ENCODE measurements around the gene NAA25. TPM values are rescaled to one million over a fixed set of nuclear protein-coding genes. Genes with fewer than 3 reads are reported as not detected.

Gene NAA25
- total and polyA plus RNA-seq, 9 of the 15 experiments (the other 6 are each of a cell fraction or from before 2014, with no cell fraction given): 26.6 to 59.6 (median 48.9) TPM

GRCh38 chr12:112122823-112123690, 14.5 kb upstream of the NAA25 start (continued):
- no peak for TF ChIP-seq ZNF449 (CRISPR knock-in tag; IDR thresholded peaks at IDR 0.05)
- TF ChIP-seq POLR2H (tag; IDR thresholded peaks at IDR 0.05; ENCODE audit: low read depth): no peak
- no peak for TF ChIP-seq RREB1 (CRISPR knock-in tag; IDR thresholded peaks at IDR 0.05)
- peak; percentile 82; the same call in 1 of the 2 replicates for TF ChIP-seq HDGF (IDR thresholded peaks at IDR 0.05)
- no peak; the same call in 1 of the 2 replicates for TF ChIP-seq ZNF592 (IDR thresholded peaks at IDR 0.05)
- TF ChIP-seq CBX5 (IDR thresholded peaks at IDR 0.05; ENCODE audit: borderline replicate concordance, low read depth): no peak
- no peak for TF ChIP-seq ZNF175 (CRISPR knock-in tag; IDR thresholded peaks at IDR 0.05; ENCODE audit: low read depth)
- no peak for TF ChIP-seq CCAR2 (IDR thresholded peaks at IDR 0.05; ENCODE audit: low read depth, low read length)
- TF ChIP-seq SRSF7 (optimal IDR thresholded peaks at IDR 0.05; ENCODE audit: low read depth, low read length): no peak
- no peak for TF ChIP-seq PHTF2 (CRISPR knock-in tag; IDR thresholded peaks at IDR 0.05)
- no peak for TF ChIP-seq TCF3 (CRISPR knock-in tag; IDR thresholded peaks at IDR 0.05)
- TF ChIP-seq LARP7 (IDR thresholded peaks at IDR 0.05): no peak
- TF ChIP-seq DACH1 (IDR thresholded peaks at IDR 0.05; ENCODE audit: partially characterized antibody): no peak
- TF ChIP-seq NFIC (IDR thresholded peaks at IDR 0.05): peak; percentile 77
- TF ChIP-seq DLX4 (CRISPR knock-in tag; IDR thresholded peaks at IDR 0.05): no peak
- TF ChIP-seq HSF4 (CRISPR knock-in tag; IDR thresholded peaks at IDR 0.05; ENCODE audit: borderline replicate concordance): no peak
